HG03045 (cell line): ENCODE results near the gene FBXO2.

Source experiments
- ATAC-seq: cut with Tn5 transposase; IDR thresholded peaks from one replicate; pipeline ENCODE4 v1.9.1; 2021; ENCODE audit warnings: mild to moderate bottlenecking, moderate library complexity; ENCODE audit not compliant: unreplicated experiment

FBXO2 gene

DNA sequence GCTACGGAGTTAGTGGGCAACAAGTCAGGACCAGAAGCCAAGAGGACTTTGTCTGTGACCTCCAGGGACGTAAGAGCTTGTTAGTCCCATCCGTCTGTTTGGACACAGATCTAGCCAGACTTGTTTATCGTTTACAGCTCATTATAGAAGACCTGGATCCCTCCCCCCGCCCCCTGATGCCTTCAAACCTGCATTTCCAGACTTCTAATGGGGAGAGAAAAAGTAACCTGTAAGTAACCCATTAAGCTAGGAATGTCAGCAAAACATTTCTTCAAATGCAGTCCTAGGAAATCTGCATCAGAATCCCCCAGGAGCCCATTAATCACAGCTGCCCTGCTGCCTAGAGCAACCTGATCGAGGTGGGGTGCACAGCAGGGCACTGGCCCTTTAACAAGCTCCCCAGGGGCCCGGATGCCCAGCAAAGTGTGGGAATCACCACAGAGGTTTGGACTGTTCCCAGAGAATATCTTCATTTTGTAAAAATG lies 28.1 kb upstream of the FBXO2 start:
- no peak for ATAC-seq

DNA sequence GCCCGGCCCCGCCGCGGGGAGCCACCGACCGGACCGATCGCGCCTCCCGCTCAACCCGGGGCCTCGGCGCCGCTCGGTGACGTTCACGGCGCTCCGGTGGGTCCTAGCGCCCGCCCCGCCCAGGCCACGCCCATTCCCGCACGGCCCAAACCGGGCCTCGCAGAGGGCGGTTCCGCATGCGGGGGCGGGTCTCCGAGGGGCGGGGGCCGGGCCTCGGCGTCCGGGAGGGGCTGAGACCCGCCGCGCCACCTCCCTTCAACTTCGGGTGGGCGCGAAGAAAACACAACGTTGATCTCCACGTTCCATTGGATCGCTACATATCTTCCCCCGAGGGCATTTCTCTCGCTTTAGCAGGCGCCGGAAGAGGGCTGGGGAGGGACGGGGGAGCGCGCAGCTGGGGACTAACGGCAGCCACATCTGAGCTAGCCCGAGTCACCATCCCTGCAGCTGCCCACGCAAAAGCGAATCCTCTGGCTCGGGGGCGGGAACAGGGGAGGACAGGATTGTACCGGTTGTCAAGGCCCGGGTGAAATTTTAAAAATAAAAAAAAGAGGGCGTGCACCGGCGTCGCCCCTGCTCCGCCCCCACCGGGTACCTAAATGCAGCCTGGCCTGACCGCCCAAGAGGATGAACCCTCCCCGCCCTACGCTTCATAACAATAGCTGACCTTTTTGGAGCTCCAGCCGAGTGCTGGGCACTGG lies 27.0 kb upstream of the FBXO2 start, which contains the start of gene MAD2L2:
Gene MAD2L2 (minus strand): TSS at position 78 of the 701 bp plus-strand sequence. CDS start 547 bp downstream, outside the sequence.
- ATAC-seq, result peak; percentile 79

- ATAC-seq, result peak; percentile 24
Measured at GRCh38 chr1:11680270-11681070, 26.2 kb upstream of the FBXO2 start.

GRCh38 chr1:11678442-11678841 lies 24.2 kb upstream of the FBXO2 start:
- no peak for ATAC-seq

GRCh38 chr1:11676386-11677103 lies 22.3 kb upstream of the FBXO2 start:
- ATAC-seq, result no peak

DNA sequence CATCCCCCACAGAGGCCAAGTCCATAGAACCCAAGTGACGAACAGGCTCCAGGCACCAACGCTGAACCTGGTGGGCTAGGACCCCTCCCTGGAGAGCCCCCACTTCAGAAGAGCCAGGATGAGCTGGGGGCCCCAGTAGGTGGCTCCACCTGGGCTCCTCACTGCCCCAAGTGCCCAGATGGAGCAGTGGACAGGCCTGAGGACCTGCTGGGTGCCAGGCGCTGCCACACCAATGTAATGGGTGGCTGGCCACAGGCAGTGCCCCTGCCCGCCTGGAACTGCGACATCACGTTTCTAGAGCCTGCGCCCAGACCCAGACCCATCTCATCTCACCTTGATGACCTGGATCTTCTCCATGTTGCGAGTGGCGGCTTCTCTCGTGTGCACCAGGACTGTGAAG lies 21.1 kb upstream of the FBXO2 start:
- no peak for ATAC-seq

DNA sequence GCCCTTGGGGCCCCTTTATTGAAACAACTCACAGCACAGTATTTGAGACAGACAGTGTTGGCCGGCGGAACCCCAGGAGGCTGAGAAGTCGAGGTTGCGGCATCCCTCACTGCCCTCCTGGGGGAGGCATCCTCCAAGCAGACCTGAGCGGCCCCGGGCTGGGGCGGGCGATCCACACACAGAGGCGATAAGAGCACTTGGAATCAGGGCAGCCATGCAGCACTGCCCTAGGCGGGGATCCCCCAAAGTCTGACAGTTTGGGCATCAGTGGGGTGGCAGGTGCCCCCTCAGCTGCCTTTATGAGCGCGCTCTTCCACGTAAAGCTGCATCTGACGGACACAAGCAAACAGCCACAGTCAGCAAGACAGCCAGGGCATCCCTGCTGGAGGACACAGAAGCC lies 20.3 kb upstream of the FBXO2 start:
- ATAC-seq, result no peak

GRCh38 chr1:11673089-11673769 lies 19.0 kb upstream of the FBXO2 start:
- ATAC-seq, result no peak

- ATAC-seq, result no peak
Measured at GRCh38 chr1:11671544-11672286, 17.5 kb upstream of the FBXO2 start.

DNA sequence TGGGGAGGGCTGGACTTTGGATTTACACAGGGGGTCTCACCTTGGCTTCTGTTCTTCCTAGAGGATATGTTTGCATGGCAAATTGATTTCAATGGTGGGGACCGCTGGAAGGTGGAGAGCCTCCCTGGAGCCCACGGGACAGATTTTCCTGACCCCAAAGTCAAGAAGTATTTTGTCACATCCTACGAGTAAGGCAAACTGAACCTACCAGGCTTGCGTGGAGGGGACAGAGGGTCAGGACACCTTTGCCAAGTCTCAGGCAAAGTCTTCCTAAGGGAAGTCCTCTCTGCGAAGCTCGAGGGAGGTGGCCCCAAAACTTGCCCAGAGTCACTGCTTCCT lies 16.9 kb upstream of the FBXO2 start:
- ATAC-seq, result no peak

DNA sequence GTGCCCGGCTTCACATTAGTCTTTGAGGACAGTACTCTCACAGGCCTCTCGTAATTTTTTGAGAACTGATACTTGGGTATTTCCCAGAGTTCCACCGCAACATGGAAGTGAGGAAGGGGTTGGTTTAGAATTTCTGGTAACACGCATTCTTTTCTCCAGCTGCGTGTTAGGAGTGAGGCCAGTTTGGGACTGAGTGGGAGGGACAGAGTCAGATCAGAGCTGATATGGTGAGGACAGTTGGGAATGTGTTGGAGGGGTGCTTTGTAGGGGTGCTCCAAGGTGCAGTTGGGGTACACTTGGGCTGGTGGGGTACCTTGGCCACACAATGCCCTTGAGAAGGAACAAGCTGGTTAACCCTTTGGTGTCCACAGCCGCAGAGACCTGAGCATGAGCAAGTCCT lies 16.5 kb upstream of the FBXO2 start:
- no peak for ATAC-seq

DNA sequence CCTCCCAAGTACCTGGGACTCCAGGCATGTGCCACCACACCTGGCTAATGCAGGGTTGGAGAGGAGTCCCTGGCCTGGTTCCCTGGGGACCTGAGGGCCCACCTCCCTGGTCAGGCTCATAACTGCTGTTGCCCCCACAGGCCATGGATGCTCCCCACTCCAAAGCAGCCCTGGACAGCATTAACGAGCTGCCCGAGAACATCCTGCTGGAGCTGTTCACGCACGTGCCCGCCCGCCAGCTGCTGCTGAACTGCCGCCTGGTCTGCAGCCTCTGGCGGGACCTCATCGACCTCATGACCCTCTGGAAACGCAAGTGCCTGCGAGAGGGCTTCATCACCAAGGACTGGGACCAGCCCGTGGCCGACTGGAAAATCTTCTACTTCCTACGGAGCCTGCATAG lies 14.3 kb upstream of the FBXO2 start:
- ATAC-seq, result no peak

GRCh38 chr1:11664336-11665065 lies 10.3 kb upstream of the FBXO2 start:
- peak; percentile 41 for ATAC-seq

DNA sequence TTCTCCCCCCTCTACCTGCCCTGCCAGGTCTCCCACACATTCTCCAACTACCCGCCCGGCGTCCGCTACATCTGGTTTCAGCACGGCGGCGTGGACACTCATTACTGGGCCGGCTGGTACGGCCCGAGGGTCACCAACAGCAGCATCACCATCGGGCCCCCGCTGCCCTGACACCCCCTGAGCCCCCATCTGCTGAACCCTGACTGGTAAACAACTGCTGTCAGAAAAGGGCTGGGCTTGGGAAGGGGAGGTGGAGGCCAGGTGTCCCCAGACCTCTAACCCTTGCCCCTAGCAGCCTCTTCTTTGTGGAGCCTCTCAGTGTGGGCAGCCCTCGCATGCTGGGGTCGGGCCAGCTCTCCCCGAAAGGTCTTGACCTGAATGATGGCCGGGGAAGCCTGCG lies 6.9 kb upstream of the FBXO2 start:
- no peak for ATAC-seq

GRCh38 chr1:11659748-11660147 lies 5.5 kb upstream of the FBXO2 start:
- no peak for ATAC-seq

DNA sequence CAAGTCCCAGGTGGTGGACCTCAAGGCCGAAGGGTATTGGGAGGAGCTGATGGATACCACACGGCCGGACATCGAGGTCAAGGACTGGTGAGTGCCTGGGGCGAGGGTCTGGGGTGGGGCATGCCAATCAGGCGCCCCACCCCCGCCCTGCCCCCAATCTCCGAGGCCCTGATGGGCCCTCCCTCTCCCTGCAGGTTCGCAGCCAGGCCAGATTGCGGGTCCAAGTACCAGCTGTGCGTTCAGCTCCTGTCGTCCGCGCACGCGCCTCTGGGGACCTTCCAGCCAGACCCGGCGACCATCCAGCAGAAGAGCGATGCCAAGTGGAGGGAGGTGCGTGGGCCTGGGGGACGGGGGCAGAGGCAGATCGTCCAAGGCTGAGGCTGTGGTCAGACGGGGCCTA lies 4.3 kb upstream of the FBXO2 start:
- no peak for ATAC-seq

DNA sequence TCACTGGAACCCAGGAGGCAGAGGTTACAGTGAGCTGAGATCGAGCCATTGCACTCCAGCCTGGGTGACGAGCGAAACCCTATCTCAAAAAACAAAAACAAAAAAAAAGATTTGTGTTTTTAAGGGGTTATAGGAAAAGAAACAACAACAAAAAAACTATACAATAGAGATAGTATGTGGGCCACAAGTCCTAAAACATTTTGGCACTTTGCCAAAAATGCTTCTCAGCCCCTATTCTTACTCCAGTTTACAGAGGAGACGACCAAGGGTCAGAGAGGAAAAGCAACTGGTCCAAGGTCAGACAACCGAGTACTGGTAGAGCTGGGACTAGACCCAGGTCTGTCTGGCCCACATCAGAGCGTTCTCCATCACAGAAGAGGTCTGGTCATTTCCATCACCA lies 3.4 kb upstream of the FBXO2 start:
- no peak for ATAC-seq

GRCh38 chr1:11654939-11655808 lies 945 bp upstream of the FBXO2 start:
- ATAC-seq, result peak; percentile 18

DNA sequence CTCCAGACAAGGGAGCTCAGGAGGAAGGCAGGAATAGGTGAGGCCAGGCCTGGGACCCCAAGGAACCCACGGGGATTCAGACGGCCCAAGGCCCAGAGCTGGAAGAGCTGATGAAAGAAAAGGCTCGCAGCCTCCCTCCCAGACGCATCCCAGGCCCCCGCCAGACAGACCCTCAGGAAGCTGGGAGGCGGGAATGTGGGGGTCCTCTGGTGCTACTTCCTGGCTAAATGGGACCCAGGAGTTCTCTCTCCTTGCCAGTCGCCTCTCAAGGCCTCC lies 430 bp downstream of the FBXO2 start:
- ATAC-seq, result no peak
